ENCODE measurements around the gene LYST.

The LYST gene

DNA sequence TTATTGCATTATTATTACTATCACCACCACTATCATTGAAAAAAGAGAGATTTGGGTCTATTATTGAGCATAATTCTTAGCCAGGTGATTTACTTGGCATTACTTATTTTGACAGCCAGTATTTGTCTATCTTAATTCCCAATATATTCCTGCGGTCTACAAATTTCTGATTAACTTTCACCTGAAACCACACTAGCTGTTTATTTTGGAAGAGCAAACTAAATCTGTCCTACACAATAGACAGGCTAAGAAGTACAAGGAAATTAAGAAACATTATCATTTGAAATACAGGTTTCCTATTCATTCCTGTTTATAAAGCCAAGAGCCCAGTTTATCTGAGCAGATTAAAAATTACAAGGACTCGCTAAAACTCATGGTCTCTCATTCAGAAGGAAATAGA is 6.9 kb upstream of the LYST start:
- TF ChIP-seq, protein P1, sequence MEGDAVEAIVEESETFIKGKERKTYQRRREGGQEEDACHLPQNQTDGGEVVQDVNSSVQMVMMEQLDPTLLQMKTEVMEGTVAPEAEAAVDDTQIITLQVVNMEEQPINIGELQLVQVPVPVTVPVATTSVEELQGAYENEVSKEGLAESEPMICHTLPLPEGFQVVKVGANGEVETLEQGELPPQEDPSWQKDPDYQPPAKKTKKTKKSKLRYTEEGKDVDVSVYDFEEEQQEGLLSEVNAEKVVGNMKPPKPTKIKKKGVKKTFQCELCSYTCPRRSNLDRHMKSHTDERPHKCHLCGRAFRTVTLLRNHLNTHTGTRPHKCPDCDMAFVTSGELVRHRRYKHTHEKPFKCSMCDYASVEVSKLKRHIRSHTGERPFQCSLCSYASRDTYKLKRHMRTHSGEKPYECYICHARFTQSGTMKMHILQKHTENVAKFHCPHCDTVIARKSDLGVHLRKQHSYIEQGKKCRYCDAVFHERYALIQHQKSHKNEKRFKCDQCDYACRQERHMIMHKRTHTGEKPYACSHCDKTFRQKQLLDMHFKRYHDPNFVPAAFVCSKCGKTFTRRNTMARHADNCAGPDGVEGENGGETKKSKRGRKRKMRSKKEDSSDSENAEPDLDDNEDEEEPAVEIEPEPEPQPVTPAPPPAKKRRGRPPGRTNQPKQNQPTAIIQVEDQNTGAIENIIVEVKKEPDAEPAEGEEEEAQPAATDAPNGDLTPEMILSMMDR (IDR thresholded peaks at IDR 0.05; ENCODE audit: unreplicated experiment in 3 of 3), result no peak
- Mint-ChIP-seq H3K4me3 (no peak overlapping the region), H3K36me3 (ENCODE audit: low read depth) (no peaks in the 10 kb centered on the region), H3K4me1 (no peaks in the 10 kb centered on the region), H3K9me3 (no peaks in the 10 kb centered on the region), H3K27ac (no peak overlapping the region), H3K27me3 (ENCODE audit: low read depth) (peaks cover 9% of the 10 kb centered on the region)

DNA sequence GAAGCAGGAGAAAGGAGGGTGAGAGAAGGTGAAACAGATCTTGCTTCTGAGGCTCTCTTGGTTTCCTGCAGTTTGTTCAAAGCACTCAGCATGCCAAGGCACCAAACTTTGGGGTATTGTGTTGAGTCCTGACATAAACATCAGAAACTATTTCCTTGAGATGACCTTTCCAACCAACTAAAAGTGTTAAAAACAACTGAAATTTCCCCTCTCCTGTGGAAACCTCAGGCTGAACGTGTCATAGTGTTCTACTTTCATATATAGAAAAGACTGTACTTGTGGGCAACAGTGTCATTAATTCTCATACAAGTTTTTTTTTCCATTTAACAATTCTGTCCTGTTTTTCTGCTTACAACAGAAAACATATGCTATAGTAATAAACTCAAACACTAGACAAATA is 6.3 kb upstream of the LYST start:
- Mint-ChIP-seq H3K4me3 (no peak overlapping the region), H3K27ac (no peak overlapping the region), H3K4me1 (no peaks in the 10 kb centered on the region), H3K9me3 (no peaks in the 10 kb centered on the region), H3K36me3 (ENCODE audit: low read depth) (no peaks in the 10 kb centered on the region), H3K27me3 (ENCODE audit: low read depth) (peaks cover 7% of the 10 kb centered on the region)
- TF ChIP-seq, protein P1 (IDR thresholded peaks at IDR 0.05; ENCODE audit: unreplicated experiment in 3 of 3), result no peak

DNA sequence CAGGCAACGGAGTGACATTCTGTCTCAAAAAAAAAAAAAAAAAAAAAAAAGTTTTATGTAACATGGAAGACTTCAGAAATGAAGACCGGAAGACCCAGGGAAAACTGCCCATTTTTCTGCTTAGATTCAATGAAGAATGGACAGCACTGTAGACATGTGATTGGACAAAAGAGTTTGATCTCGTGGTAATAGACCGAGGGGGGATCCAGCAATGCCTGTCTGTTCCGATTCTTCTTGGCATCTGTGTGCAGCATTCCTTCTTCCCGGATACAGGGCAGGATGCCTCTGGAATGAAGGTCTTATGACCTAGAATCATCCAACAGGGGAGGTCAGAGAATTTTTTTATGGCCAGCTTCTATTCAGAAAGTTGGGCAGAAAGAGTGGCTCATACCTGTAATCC is 5.6 kb upstream of the LYST start:
- Mint-ChIP-seq H3K27me3 (ENCODE audit: low read depth) (peaks cover 6% of the 10 kb centered on the region), H3K4me1 (no peaks in the 10 kb centered on the region), H3K9me3 (no peaks in the 10 kb centered on the region), H3K27ac (no peak overlapping the region), H3K36me3 (ENCODE audit: low read depth) (no peaks in the 10 kb centered on the region), H3K4me3 (no peak overlapping the region)
- TF ChIP-seq, protein P1 (IDR thresholded peaks at IDR 0.05; ENCODE audit: unreplicated experiment in 3 of 3), result no peak

DNA sequence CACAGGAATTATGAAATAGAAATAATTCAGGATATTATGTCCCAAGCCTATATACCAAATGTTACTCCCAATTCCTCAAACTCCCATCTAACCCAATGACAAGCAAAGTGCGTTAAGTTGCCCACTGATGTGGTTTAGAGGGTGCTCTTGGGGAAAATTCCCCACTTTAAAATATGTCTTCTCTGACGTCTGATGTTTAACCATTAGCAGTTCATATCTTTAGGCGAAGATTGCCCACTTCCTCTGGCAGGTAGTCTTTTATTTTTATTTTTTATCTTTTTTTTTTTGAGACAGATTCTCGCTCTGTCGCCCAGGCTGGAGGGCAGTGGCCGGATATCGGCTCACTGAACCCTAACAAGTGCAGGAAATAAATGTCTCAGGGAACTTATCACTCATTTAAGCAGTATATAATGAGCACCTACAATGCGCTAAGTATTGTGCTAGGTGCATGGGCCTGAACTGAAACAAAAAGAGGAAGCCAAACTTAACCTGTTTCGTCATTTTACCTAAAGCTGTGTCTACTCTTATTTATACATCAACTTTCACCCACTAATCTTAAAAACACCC is 1.3 kb upstream of the LYST start:
- Mint-ChIP-seq H3K27me3 (ENCODE audit: low read depth) (peaks cover 17% of the 10 kb centered on the region), H3K4me3 (peak overlapping the region; percentile 91 to 99 (median 99)), H3K36me3 (ENCODE audit: low read depth) (no peaks in the 10 kb centered on the region), H3K9me3 (no peaks in the 10 kb centered on the region), H3K4me1 (peaks cover 14% of the 10 kb centered on the region), H3K27ac (peak overlapping the region; percentile 83 to 97 (median 96))
- TF ChIP-seq, protein P1 (IDR thresholded peaks at IDR 0.05; ENCODE audit: unreplicated experiment in 3 of 3), result no peak

DNA sequence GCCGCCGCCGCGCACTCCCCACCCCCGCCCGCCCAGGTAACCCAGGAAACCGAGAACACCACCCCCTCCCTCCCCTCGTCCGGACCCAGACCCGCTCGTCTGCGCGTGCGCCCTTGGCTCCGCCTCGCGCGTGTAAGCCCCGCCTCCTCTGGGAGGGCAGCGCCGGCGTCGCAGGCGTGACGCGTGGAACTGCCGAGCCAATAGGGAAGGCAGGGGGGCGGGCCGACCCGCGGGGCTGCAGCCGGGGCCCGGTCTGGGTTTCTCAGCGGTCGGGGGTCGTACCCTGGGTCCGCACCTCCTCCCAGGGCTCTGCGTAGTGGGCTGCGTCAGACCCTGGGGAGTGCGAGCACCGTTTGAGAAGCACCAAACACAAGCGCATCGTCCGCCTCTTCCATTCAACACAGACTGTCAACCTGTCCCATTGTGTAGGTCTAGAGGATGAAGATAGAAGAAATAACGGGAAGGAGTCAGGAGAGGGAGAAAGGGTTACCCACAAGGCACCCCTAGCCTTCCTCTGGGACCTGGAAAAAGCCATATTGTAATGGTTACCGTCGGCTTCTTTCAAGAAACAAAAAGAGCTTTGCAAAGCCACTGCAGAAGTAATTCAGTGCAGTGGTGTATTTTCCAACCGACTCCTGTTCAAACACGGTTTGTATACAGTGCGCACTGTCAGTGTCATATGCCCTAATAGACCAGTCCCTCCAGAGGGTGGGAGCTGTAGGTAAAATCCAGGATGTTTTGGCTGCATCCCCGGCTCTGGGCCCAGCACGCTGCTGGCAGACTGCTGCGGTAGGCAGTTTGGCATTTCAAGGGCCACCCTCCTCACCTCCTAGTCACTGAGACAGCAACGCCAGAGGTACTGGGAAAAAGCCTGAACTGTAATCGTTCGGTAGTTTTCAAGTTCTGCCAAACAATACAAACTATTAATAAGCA is 473 bp upstream of the LYST start:
- peaks cover 17% of the 10 kb centered on the region for H3K27me3 Mint-ChIP-seq (ENCODE audit: low read depth)
- H3K4me3 Mint-ChIP-seq, result peak overlapping the region; percentile 91 to 99 (median 99)
- no peaks in the 10 kb centered on the region for H3K9me3 Mint-ChIP-seq
- TF ChIP-seq, protein P1 (IDR thresholded peaks at IDR 0.05; ENCODE audit: unreplicated experiment in 3 of 3), result no peak
- peaks cover 14% of the 10 kb centered on the region for H3K4me1 Mint-ChIP-seq
- no peaks in the 10 kb centered on the region for H3K36me3 Mint-ChIP-seq (ENCODE audit: low read depth)
- H3K27ac Mint-ChIP-seq, result peak overlapping the region; percentile 83 to 97 (median 96)

Data from nephron (organoid).